Omental fat pad (tissue), 4 donors: ENCODE data around the gene ACOX3. TPM values are rescaled to one million over a fixed set of nuclear protein-coding genes. Genes with fewer than 3 reads are reported as not detected.
"Not testable (repeated sequence)": the region's sequence is repeated elsewhere in the genome, so short reads cannot be mapped to it uniquely, and the experiment has no call there.

Source experiments
- ATAC-seq: fragments of 150-250 bp; one replicate; pipeline ENCODE4 v1.9.1; 2016; ENCODE audit warnings: mild to moderate bottlenecking, moderate library complexity; ENCODE audit not compliant: low FRiP score
- DNase-seq: peaks from one replicate; pipeline ENCODE4 v3.0.0-alpha.2; 2019; ENCODE audit warnings: low spot score
- total RNA-seq, 4 donors: library from RNA; depleted of rRNA; stranded (reverse); fragments of >200 nt; gene quantifications; one replicate each; pipeline ENCODE4 v1.1.0, GENCODE V29; 2016
- TF ChIP-seq, protein P1 (sequence below), 3 donors: fragments of 450-650 bp; IDR thresholded peaks; one replicate each; pipeline ENCODE4 v1.5.1; 2016 to 2017; ENCODE audit warnings: antibody characterized with exemption in 3 of 3, mild to moderate bottlenecking in 3 of 3, moderate library complexity in 2 of 3

ACOX3 gene
- total RNA-seq, 4 donors from 2014 or later, result 14.7 to 28.2 (median 23.6) TPM

DNA sequence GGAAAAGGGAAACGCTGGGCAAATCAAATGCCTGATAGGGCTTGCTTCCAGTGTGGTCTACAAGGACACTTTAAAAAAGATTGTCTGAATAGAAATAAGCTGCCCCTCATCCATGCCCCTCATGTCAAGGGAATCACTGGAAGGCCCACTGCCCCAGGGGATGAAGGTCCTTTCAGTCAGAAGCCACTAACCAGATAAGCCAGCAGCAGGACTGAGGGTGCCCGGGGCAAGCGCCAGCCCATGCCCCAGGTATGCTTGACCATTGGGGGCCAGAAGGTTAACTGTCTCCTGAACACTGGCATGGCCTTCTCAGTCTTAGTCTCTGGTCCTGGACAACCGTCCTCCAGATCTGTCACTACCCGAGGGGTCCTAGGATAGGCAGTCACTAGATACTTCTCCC lies 17.7 kb downstream of the ACOX3 start:
- TF ChIP-seq, protein P1, sequence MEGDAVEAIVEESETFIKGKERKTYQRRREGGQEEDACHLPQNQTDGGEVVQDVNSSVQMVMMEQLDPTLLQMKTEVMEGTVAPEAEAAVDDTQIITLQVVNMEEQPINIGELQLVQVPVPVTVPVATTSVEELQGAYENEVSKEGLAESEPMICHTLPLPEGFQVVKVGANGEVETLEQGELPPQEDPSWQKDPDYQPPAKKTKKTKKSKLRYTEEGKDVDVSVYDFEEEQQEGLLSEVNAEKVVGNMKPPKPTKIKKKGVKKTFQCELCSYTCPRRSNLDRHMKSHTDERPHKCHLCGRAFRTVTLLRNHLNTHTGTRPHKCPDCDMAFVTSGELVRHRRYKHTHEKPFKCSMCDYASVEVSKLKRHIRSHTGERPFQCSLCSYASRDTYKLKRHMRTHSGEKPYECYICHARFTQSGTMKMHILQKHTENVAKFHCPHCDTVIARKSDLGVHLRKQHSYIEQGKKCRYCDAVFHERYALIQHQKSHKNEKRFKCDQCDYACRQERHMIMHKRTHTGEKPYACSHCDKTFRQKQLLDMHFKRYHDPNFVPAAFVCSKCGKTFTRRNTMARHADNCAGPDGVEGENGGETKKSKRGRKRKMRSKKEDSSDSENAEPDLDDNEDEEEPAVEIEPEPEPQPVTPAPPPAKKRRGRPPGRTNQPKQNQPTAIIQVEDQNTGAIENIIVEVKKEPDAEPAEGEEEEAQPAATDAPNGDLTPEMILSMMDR (IDR thresholded peaks at IDR 0.05), result no peak
- ATAC-seq (no peak), DNase-seq (no peak)

DNA sequence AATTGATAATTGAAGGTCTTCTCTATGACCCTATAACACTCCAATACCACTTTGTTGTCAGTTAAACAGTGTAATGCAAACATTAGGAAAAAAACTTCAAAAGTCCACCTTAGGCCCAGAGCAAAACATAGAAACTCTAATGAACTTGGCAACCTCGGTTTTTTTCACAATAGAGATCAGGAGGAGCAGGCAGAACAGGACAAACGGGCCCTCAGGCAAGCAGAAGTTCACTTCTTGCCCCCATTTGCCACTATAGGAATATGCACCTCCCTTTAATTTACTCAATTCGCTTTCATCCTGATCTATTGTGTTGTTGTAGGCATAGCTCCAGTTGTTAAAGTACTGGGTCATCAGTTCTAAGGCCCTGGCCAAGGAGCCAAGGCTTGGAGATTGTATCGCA lies 18.2 kb downstream of the ACOX3 start:
- DNase-seq, result no peak

GRCh38 chr4:8420151-8420550 lies 20.4 kb downstream of the ACOX3 start:
- ATAC-seq, DNase-seq: not testable (repeated sequence)

More for the DNA sequence above, 18.2 kb downstream of the ACOX3 start:
- TF ChIP-seq, protein P1 (IDR thresholded peaks at IDR 0.05), result no peak
- no peak for ATAC-seq

DNA sequence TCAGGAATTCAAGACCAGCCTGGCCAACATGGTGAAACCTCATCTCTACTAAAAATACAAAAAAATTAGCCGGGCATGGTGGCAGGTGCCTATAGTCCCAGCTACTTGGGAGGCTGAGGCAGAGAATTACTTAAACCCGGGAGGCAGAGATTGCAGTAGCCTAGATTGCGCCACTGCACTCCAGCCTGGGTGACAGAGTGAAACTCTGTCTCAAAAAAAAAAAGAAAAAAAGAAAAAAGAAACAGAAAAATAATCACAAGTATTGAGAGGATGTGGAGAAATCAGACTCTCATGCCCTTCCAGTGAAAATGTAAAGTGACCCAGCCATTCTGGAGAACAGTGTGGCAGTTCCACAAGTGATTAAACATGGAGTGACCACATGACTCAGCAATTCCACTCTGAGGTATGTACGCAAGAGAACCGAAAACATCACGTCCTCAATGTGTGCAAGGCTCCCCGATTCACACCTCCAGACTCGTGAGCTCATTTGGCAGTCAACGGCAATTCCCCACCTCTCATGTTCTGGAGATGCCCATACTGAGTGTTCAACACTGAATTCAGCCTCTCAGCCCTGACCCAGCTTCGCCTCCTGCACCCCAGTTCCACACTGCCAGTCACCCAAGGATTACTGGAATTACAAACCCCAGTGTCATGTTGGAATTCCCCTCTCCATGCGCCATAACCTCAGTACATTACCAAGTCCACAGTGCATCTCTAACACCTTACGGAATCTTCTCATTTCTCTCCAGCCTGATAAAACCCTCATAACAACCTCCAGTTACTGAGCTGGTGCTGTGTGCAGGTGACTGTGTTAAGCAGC lies 21.1 kb downstream of the ACOX3 start:
- TF ChIP-seq, protein P1 (IDR thresholded peaks at IDR 0.05), result no peak
- no peak for ATAC-seq
- no peak for DNase-seq

DNA sequence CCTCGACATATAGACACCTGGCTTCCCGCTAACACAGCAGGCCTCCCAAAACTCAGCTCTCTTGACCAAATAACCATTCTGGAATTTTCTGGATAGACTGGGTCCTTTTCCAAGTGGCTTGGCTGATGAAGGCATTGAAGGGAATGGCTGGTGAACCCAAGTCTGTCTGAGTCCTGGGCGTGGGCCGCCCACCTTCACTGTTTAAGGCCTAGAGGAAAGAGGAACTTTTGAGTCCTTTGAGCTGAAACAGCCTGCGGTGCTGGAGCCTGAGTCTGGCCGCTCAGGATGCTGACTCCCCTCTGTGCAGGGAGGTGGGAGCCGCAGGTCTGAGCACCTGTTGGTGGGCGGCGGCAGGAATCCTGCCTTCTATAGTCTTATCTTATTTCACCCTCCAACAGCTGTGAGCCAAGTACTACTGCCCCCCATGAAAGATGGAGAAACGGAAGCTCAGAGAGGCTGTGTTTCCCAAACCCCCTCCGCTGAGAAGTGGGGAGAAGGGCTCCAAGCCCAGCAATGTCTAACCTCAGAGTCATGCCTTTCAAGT lies 23.4 kb downstream of the ACOX3 start:
- DNase-seq (no peak), ATAC-seq (no peak)
- TF ChIP-seq, protein P1 (IDR thresholded peaks at IDR 0.05), result no peak

GRCh38 chr4:8414377-8414776 lies 26.1 kb downstream of the ACOX3 start:
- TF ChIP-seq, protein P1 (IDR thresholded peaks at IDR 0.05), result no peak
- ATAC-seq (no peak), DNase-seq (no peak)

DNA sequence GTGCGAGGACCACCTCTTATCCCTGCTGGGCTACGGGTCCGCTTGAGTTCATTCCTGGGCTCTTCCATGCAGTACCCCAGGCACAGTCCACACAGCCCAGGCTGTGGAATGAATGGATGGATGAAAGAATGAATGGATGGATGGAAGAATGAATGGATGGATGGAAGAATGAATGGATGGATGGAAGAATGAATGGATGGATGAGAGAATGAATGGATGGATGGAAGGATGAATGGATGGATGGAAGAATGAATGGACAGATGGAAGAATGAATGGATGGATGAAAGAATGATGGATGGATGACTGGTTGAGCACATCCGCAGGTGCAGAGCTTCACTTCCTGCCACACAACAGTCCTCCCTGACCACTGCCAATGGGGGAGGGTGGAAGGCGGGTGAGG lies 28.2 kb downstream of the ACOX3 start:
- TF ChIP-seq, protein P1 (IDR thresholded peaks at IDR 0.05), result no peak
- ATAC-seq (no peak), DNase-seq (no peak)
